ENCODE results near the gene PREX1. TPM values are rescaled to one million over a fixed set of nuclear protein-coding genes. Genes with fewer than 3 reads are reported as not detected.

Gene PREX1
- total and polyA plus RNA-seq, 9 donors, result 16.7 to 32.5 (median 22.5) TPM

DNA sequence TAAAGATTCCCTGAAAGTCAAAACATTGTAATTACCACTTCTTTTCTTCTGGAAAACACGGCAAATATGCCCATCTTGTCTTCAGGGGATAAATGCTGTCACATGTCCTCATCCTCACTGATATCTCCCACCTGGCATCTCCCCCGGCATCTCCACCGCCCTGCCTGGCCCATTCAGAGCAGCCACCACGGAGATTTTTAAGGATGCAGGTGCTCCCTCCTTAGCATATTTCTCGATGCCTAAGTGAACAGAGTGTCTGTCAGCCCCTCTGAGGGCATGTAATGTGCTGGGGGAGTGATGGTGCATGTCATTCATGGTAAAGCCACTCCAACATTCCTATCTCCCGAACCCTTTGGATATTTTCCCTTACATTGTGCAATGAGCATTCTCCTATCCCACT is 215.5 kb downstream of the PREX1 start:
- Histone ChIP-seq H3K27ac (ENCODE audit: low read length) (no peak overlapping the region), H3K4me1 (ENCODE audit: control insufficient read depth, insufficient read depth, low read length) (no peaks in the 10 kb centered on the region), H3K9me3 (replicated peaks; ENCODE audit: control insufficient read depth, low read depth, low read length) (no peaks in the 10 kb centered on the region), H3K4me3 (ENCODE audit: low read length) (no peak overlapping the region), H3K27me3 (ENCODE audit: control insufficient read depth, insufficient read depth, low read length) (peaks cover 17% of the 10 kb centered on the region), H3K36me3 (ENCODE audit: control insufficient read depth, insufficient read depth, low read length) (no peaks in the 10 kb centered on the region)
- no peak for DNase-seq
- WGBS (ENCODE audit: insufficient coverage), result 79% methylated on average over 4 of the region's 6 CpGs

DNA sequence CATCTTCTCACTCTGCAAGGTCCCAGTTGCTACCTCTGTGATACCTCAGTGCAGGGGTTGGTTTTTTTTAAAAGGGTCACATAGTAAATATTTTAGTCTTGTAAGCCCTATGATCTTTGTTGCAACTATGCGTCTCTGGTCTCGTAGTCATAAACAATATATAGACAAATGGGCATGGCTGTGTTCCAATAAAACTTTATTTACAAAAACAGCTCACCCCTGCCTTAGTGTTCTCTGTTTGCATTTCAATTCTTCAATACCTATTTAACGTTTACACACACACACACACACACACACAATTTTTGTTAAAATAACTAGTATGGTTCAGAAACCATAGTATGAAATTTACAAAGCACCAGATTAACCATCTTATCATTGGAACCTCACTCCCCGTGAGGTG is 216.8 kb downstream of the PREX1 start:
- no peak overlapping the region for H3K27ac ChIP-seq (ENCODE audit: low read length)
- H3K36me3 ChIP-seq (ENCODE audit: control insufficient read depth, insufficient read depth, low read length), result no peaks in the 10 kb centered on the region
- no peak overlapping the region for H3K4me3 ChIP-seq (ENCODE audit: low read length)
- WGBS (ENCODE audit: insufficient coverage), result no CpG with 5 or more reads among the region's 4 CpGs
- no peaks in the 10 kb centered on the region for H3K9me3 ChIP-seq (replicated peaks; ENCODE audit: control insufficient read depth, low read depth, low read length)
- peaks cover 16% of the 10 kb centered on the region for H3K27me3 ChIP-seq (ENCODE audit: control insufficient read depth, insufficient read depth, low read length)
- H3K4me1 ChIP-seq (ENCODE audit: control insufficient read depth, insufficient read depth, low read length), result no peaks in the 10 kb centered on the region
- DNase-seq, result no peak

DNA sequence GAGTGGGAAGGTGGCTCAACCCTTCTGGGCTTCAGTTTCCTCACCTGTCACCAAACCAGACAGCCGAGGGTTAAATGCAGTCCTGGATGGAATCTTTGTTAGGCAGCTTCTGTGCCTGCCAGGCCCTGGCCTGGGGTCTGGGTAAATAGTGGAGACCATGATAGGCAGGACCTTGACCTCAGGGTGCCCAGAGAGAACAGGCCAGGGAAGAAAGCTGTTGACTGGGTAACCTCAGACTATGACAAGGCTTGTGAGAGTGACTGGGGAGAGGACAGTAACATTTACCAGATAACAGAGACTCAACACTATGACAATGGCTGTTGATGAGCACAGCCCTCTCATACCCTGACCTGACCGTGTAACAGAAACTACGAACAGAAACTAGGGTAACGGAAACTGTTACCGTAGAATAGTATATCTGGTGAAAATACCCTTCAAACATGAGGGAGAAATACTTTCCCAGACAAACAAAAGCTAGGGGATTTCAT is 218.3 kb downstream of the PREX1 start:
- Histone ChIP-seq H3K27me3 (ENCODE audit: control insufficient read depth, insufficient read depth, low read length) (peaks cover 12% of the 10 kb centered on the region), H3K36me3 (ENCODE audit: control insufficient read depth, insufficient read depth, low read length) (no peaks in the 10 kb centered on the region), H3K9me3 (replicated peaks; ENCODE audit: control insufficient read depth, low read depth, low read length) (no peaks in the 10 kb centered on the region), H3K4me1 (ENCODE audit: control insufficient read depth, insufficient read depth, low read length) (peaks cover 4% of the 10 kb centered on the region), H3K4me3 (ENCODE audit: low read length) (no peak overlapping the region), H3K27ac (ENCODE audit: low read length) (no peak overlapping the region)
- no CpG with 5 or more reads among the region's 5 CpGs for WGBS (ENCODE audit: insufficient coverage)
- DNase-seq, result no peak

DNA sequence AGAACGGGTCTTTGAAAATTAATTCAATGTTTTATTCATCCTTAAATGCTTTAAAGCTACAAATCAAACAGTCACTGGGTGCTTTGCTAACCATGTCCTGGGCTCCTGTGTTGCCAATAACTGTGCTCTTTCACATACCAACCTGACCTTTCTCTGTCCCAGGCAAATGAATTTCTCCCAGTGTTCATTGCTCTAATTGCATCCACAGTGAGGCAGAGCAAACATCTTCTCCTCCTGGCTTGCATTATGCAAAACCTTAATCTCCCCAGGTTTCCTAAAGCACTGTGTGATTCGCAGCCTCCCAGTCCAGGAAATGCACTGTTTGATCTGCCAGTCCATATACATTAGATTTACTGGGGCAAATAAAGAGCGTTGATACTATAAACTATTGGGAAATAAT is 219.0 kb downstream of the PREX1 start:
- Histone ChIP-seq H3K27me3 (ENCODE audit: control insufficient read depth, insufficient read depth, low read length) (peaks cover 12% of the 10 kb centered on the region), H3K27ac (ENCODE audit: low read length) (no peak overlapping the region), H3K36me3 (ENCODE audit: control insufficient read depth, insufficient read depth, low read length) (no peaks in the 10 kb centered on the region), H3K4me1 (ENCODE audit: control insufficient read depth, insufficient read depth, low read length) (peaks cover 12% of the 10 kb centered on the region), H3K9me3 (replicated peaks; ENCODE audit: control insufficient read depth, low read depth, low read length) (no peaks in the 10 kb centered on the region), H3K4me3 (ENCODE audit: low read length) (no peak overlapping the region)
- WGBS (ENCODE audit: insufficient coverage), result 67% methylated on average over 1 of the region's 3 CpGs
- no peak for DNase-seq

- Histone ChIP-seq H3K4me1 (ENCODE audit: control insufficient read depth, insufficient read depth, low read length) (peaks cover 19% of the 10 kb centered on the region), H3K9me3 (replicated peaks; ENCODE audit: control insufficient read depth, low read depth, low read length) (no peaks in the 10 kb centered on the region), H3K4me3 (ENCODE audit: low read length) (no peak overlapping the region), H3K27ac (ENCODE audit: low read length) (no peak overlapping the region), H3K27me3 (ENCODE audit: control insufficient read depth, insufficient read depth, low read length) (peaks cover 10% of the 10 kb centered on the region), H3K36me3 (ENCODE audit: control insufficient read depth, insufficient read depth, low read length) (no peaks in the 10 kb centered on the region)
- no peak for DNase-seq
- 77% methylated on average over 5 of the region's 8 CpGs for WGBS (ENCODE audit: insufficient coverage)
Measured at GRCh38 chr20:48607544-48607865, 220.3 kb downstream of the PREX1 start.

DNA sequence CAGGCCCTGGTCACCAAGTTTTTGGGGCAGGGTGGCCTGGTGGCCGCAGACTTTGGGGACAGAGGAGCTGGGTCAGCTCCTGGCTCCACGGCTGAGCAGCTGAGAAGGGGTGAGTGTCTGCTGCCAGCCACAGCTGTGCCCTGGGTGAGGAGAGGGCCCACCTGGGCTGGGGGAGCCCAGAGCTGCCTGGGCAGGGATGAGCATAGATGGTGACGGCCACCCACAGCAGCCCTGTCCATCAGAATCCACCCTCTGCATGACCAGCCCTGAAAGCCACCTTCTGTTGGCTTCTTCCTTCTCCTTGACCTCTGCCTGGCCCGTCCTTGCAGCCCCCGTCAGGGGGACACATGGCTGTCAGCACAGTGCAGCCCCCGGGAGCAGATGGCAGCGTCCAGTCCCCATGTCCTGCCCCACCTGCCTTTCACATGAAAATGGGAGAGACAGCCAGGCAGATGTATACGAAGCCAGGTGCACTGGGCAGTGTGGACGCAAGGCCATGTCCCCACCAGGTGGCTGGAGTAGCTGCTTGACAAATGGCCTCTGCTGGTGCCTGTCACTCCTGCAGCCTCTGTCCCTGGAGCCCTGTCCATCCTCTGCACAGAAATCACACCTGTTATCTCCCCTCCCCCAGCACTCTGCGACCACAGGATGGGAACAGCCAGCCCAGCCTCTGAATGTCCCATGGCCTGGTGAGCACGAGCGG is 220.8 kb downstream of the PREX1 start:
- no peaks in the 10 kb centered on the region for H3K36me3 ChIP-seq (ENCODE audit: control insufficient read depth, insufficient read depth, low read length)
- DNase-seq, result no peak
- H3K4me1 ChIP-seq (ENCODE audit: control insufficient read depth, insufficient read depth, low read length), result peaks cover 19% of the 10 kb centered on the region
- H3K4me3 ChIP-seq (ENCODE audit: low read length), result no peak overlapping the region
- no peak overlapping the region for H3K27ac ChIP-seq (ENCODE audit: low read length)
- H3K9me3 ChIP-seq (replicated peaks; ENCODE audit: control insufficient read depth, low read depth, low read length), result no peaks in the 10 kb centered on the region
- WGBS (ENCODE audit: insufficient coverage), result 69% methylated on average over 10 of the region's 12 CpGs
- peaks cover 8% of the 10 kb centered on the region for H3K27me3 ChIP-seq (ENCODE audit: control insufficient read depth, insufficient read depth, low read length)

GRCh38 chr20:48606172-48606840 is 221.5 kb downstream of the PREX1 start:
- Histone ChIP-seq H3K4me3 (ENCODE audit: low read length) (no peak overlapping the region), H3K27ac (ENCODE audit: low read length) (no peak overlapping the region), H3K36me3 (ENCODE audit: control insufficient read depth, insufficient read depth, low read length) (no peaks in the 10 kb centered on the region), H3K27me3 (ENCODE audit: control insufficient read depth, insufficient read depth, low read length) (peaks cover 9% of the 10 kb centered on the region), H3K9me3 (replicated peaks; ENCODE audit: control insufficient read depth, low read depth, low read length) (no peaks in the 10 kb centered on the region), H3K4me1 (ENCODE audit: control insufficient read depth, insufficient read depth, low read length) (peaks cover 19% of the 10 kb centered on the region)
- 74% methylated on average over 3 of the region's 14 CpGs for WGBS (ENCODE audit: insufficient coverage)
- DNase-seq, result no peak

- Histone ChIP-seq H3K9me3 (replicated peaks; ENCODE audit: control insufficient read depth, low read depth, low read length) (no peaks in the 10 kb centered on the region), H3K27me3 (ENCODE audit: control insufficient read depth, insufficient read depth, low read length) (peaks cover 10% of the 10 kb centered on the region), H3K4me3 (ENCODE audit: low read length) (no peak overlapping the region), H3K36me3 (ENCODE audit: control insufficient read depth, insufficient read depth, low read length) (no peaks in the 10 kb centered on the region), H3K27ac (ENCODE audit: low read length) (no peak overlapping the region), H3K4me1 (ENCODE audit: control insufficient read depth, insufficient read depth, low read length) (peaks cover 19% of the 10 kb centered on the region)
- WGBS (ENCODE audit: insufficient coverage), result 56% methylated on average over 11 of the region's 17 CpGs
- no peak for DNase-seq
Measured at GRCh38 chr20:48605364-48606171, 222.2 kb downstream of the PREX1 start.

- Histone ChIP-seq H3K27ac (ENCODE audit: low read length) (no peak overlapping the region), H3K4me1 (ENCODE audit: control insufficient read depth, insufficient read depth, low read length) (peaks cover 19% of the 10 kb centered on the region), H3K36me3 (ENCODE audit: control insufficient read depth, insufficient read depth, low read length) (no peaks in the 10 kb centered on the region), H3K9me3 (replicated peaks; ENCODE audit: control insufficient read depth, low read depth, low read length) (no peaks in the 10 kb centered on the region), H3K27me3 (ENCODE audit: control insufficient read depth, insufficient read depth, low read length) (peaks cover 17% of the 10 kb centered on the region), H3K4me3 (ENCODE audit: low read length) (no peak overlapping the region)
- 62% methylated on average over 5 of the region's 7 CpGs for WGBS (ENCODE audit: insufficient coverage)
- no peak for DNase-seq
Measured at GRCh38 chr20:48604936-48605335, 222.9 kb downstream of the PREX1 start.

GRCh38 chr20:48604426-48604825 is 223.4 kb downstream of the PREX1 start:
- peaks cover 19% of the 10 kb centered on the region for H3K4me1 ChIP-seq (ENCODE audit: control insufficient read depth, insufficient read depth, low read length)
- H3K9me3 ChIP-seq (replicated peaks; ENCODE audit: control insufficient read depth, low read depth, low read length), result no peaks in the 10 kb centered on the region
- no peak overlapping the region for H3K27ac ChIP-seq (ENCODE audit: low read length)
- H3K36me3 ChIP-seq (ENCODE audit: control insufficient read depth, insufficient read depth, low read length), result no peaks in the 10 kb centered on the region
- H3K27me3 ChIP-seq (ENCODE audit: control insufficient read depth, insufficient read depth, low read length), result peaks cover 18% of the 10 kb centered on the region
- WGBS (ENCODE audit: insufficient coverage), result 88% methylated on average over 9 of the region's 9 CpGs
- no peak for DNase-seq
- H3K4me3 ChIP-seq (ENCODE audit: low read length), result no peak overlapping the region
